HG03378 (cell line): ENCODE measurements around the gene SEPTIN5.

Experiments used
- ATAC-seq: cut with Tn5 transposase; IDR thresholded peaks from one replicate; pipeline ENCODE4 v1.9.1; 2021; ENCODE audit warnings: mild to moderate bottlenecking, moderate library complexity; ENCODE audit not compliant: unreplicated experiment

The SEPTIN5 gene

GRCh38 chr22:19746726-19747125 is 32.4 kb downstream of the SEPTIN5 start:
- no peak for ATAC-seq

GRCh38 chr22:19747551-19747950 is 33.2 kb downstream of the SEPTIN5 start:
- ATAC-seq: no peak

GRCh38 chr22:19748139-19748538 is 33.8 kb downstream of the SEPTIN5 start:
- no peak for ATAC-seq

GRCh38 chr22:19748991-19749664 is 34.8 kb downstream of the SEPTIN5 start:
- ATAC-seq: no peak

GRCh38 chr22:19749876-19750275 is 35.6 kb downstream of the SEPTIN5 start:
- no peak for ATAC-seq

GRCh38 chr22:19750507-19751490 is 36.5 kb downstream of the SEPTIN5 start:
- no peak for ATAC-seq

- ATAC-seq: no peak
Measured at GRCh38 chr22:19751497-19752245, 37.4 kb downstream of the SEPTIN5 start.

GRCh38 chr22:19753090-19753842 is 39.0 kb downstream of the SEPTIN5 start:
- ATAC-seq: no peak

- ATAC-seq: no peak
Measured at GRCh38 chr22:19753996-19754700, 39.8 kb downstream of the SEPTIN5 start.

- ATAC-seq: no peak
Measured at GRCh38 chr22:19754701-19755144, 40.4 kb downstream of the SEPTIN5 start.

GRCh38 chr22:19755145-19755710 is 40.9 kb downstream of the SEPTIN5 start:
- ATAC-seq: no peak

GRCh38 chr22:19755722-19756287 is 41.5 kb downstream of the SEPTIN5 start:
- ATAC-seq: no peak

GRCh38 chr22:19756288-19757128 is 42.2 kb downstream of the SEPTIN5 start:
- no peak for ATAC-seq

GRCh38 chr22:19757140-19757984 is 43.1 kb downstream of the SEPTIN5 start:
- ATAC-seq: no peak

- no peak for ATAC-seq
Measured at GRCh38 chr22:19757985-19758895, 43.9 kb downstream of the SEPTIN5 start.

- no peak for ATAC-seq
Measured at GRCh38 chr22:19758896-19759426, 44.7 kb downstream of the SEPTIN5 start.
